Activated naive CD4-positive, alpha-beta T cell treated with anti-CD3 and anti-CD28 coated beads for 36 hours (primary cell): ENCODE results near the gene WFDC1. TPM values are rescaled to one million over a fixed set of nuclear protein-coding genes. Genes with fewer than 3 reads are reported as not detected.

ENCODE experiments used
- CTCF ChIA-PET: fragments of 350-600 bp; sonication (Branson Sonifier 250); formaldehyde crosslinking; loops from one replicate; lab custom pipeline; 2021; ENCODE audit warnings: antibody characterized with exemption; lab: Charles Lee
- DNase-seq: peaks from one replicate; pipeline ENCODE4 v3.0.0-alpha.2; 2020
- H3K27ac Mint-ChIP-seq: one replicate; pipeline ENCODE4 v1.8.0; 2021; ENCODE audit warnings: mild to moderate bottlenecking, mixed read lengths
- H3K27me3 Mint-ChIP-seq: one replicate; pipeline ENCODE4 v1.8.0; 2021; ENCODE audit warnings: low read depth, mixed read lengths
- H3K36me3 Mint-ChIP-seq: one replicate; pipeline ENCODE4 v1.8.0; 2021; ENCODE audit warnings: low read depth, mixed read lengths
- H3K4me1 Mint-ChIP-seq: one replicate; pipeline ENCODE4 v1.8.0; 2021; ENCODE audit warnings: low read depth, mixed read lengths
- H3K4me3 Mint-ChIP-seq: one replicate; pipeline ENCODE4 v1.8.0; 2021; ENCODE audit warnings: mild to moderate bottlenecking, moderate library complexity, mixed read lengths
- H3K9me3 Mint-ChIP-seq: one replicate; pipeline ENCODE4 v1.8.0; 2021; ENCODE audit warnings: mixed read lengths
- intact Hi-C: fragments of 100-400 bp; cut with micrococcal nuclease; formaldehyde crosslinking; loops from one replicate; pipeline ENCODE4 v1.15.1; 2023
- total RNA-seq, 2 experiments: library from RNA; stranded (reverse); gene quantifications; one replicate each; pipeline ENCODE4 v1.2.3, GENCODE V29; 2021

Gene WFDC1
- total RNA-seq, 2 experiments from 2014 or later = not detected

GRCh38 chr16:84366208-84366607, 71.5 kb downstream of the WFDC1 start:
- H3K4me1 Mint-ChIP-seq = peaks cover 16% of the 10 kb centered on the region
- H3K27me3 Mint-ChIP-seq = peaks cover 39% of the 10 kb centered on the region
- no peak for DNase-seq
- CTCF ChIA-PET = interaction anchor here (1.1 kb wide), 1 partner anchor 89 kb away, joined by 4 read pairs; no protein-coding TSS in a partner anchor
- H3K9me3 Mint-ChIP-seq = no peaks in the 10 kb centered on the region
- intact Hi-C loops = no loop called here
- no peaks in the 10 kb centered on the region for H3K36me3 Mint-ChIP-seq
- no peak overlapping the region for H3K27ac Mint-ChIP-seq
- no peak overlapping the region for H3K4me3 Mint-ChIP-seq

- Mint-ChIP-seq H3K27me3 (peaks cover 44% of the 10 kb centered on the region), H3K4me1 (peaks cover 16% of the 10 kb centered on the region)
- CTCF ChIA-PET = interaction anchor here (1.1 kb wide), 1 partner anchor 90 kb away, joined by 4 read pairs; no protein-coding TSS in a partner anchor
Observed at GRCh38 chr16:84367297-84367680, 72.6 kb downstream of the WFDC1 start.

GRCh38 chr16:84367750-84368307, 73.2 kb downstream of the WFDC1 start:
- intact Hi-C loops = no loop called here
- Mint-ChIP-seq H3K27me3 (peaks cover 44% of the 10 kb centered on the region), H3K9me3 (no peaks in the 10 kb centered on the region), H3K4me1 (peaks cover 16% of the 10 kb centered on the region), H3K27ac (no peak overlapping the region), H3K36me3 (no peaks in the 10 kb centered on the region), H3K4me3 (no peak overlapping the region)
- CTCF ChIA-PET = interaction anchor here (0.6 kb wide), 1 partner anchor 44 kb away, joined by 6 read pairs; no protein-coding TSS in a partner anchor
- DNase-seq = no peak

More at GRCh38 chr16:84367297-84367680, 72.6 kb downstream of the WFDC1 start:
- Mint-ChIP-seq H3K9me3 (no peaks in the 10 kb centered on the region), H3K36me3 (no peaks in the 10 kb centered on the region), H3K27ac (no peak overlapping the region), H3K4me3 (no peak overlapping the region)
- intact Hi-C loops = no loop called here
- no peak for DNase-seq

GRCh38 chr16:84368308-84368996, 73.8 kb downstream of the WFDC1 start, which contains the start of gene ATP2C2:
Gene ATP2C2, plus strand, starts transcription at chr16:84368538. Its CDS starts 78 bp downstream, at chr16:84368616.
- CTCF ChIA-PET = interaction anchor here (0.6 kb wide), 2 partner anchors 44 to 78 kb away, joined by 3 to 6 read pairs; no protein-coding TSS in a partner anchor
- Mint-ChIP-seq H3K4me3 (peak within 1 kb of the TSS; percentile 2), H3K4me1 (peaks cover 16% of the 10 kb centered on the region), H3K27me3 (peaks cover 45% of the 10 kb centered on the region), H3K27ac (no peak within 1 kb of the TSS), H3K9me3 (no peaks in the 10 kb centered on the region), H3K36me3 (no peaks in the 10 kb centered on the region)
- no peak for DNase-seq
- intact Hi-C loops = no loop called here

GRCh38 chr16:84369105-84369504, 74.4 kb downstream of the WFDC1 start:
- Mint-ChIP-seq H3K4me1 (peaks cover 16% of the 10 kb centered on the region), H3K27me3 (peaks cover 48% of the 10 kb centered on the region), H3K27ac (no peak overlapping the region), H3K36me3 (no peaks in the 10 kb centered on the region), H3K4me3 (no peak overlapping the region), H3K9me3 (no peaks in the 10 kb centered on the region)
- DNase-seq = no peak
- intact Hi-C loops = no loop called here
- CTCF ChIA-PET = interaction anchor here (0.6 kb wide), 1 partner anchor 78 kb away, joined by 3 read pairs; no protein-coding TSS in a partner anchor

- Mint-ChIP-seq H3K27me3 (peaks cover 48% of the 10 kb centered on the region), H3K36me3 (no peaks in the 10 kb centered on the region), H3K4me3 (no peak overlapping the region), H3K27ac (no peak overlapping the region), H3K4me1 (peaks cover 16% of the 10 kb centered on the region), H3K9me3 (no peaks in the 10 kb centered on the region)
- CTCF ChIA-PET = no interaction called here
- no peak for DNase-seq
- intact Hi-C loops = no loop called here
Observed at GRCh38 chr16:84369938-84370627, 75.4 kb downstream of the WFDC1 start.

- H3K27me3 Mint-ChIP-seq = peaks cover 45% of the 10 kb centered on the region
- H3K27ac Mint-ChIP-seq = no peak overlapping the region
- no peaks in the 10 kb centered on the region for H3K9me3 Mint-ChIP-seq
- H3K36me3 Mint-ChIP-seq = no peaks in the 10 kb centered on the region
- H3K4me1 Mint-ChIP-seq = peaks cover 16% of the 10 kb centered on the region
- no peak for DNase-seq
- no peak overlapping the region for H3K4me3 Mint-ChIP-seq
- intact Hi-C loops = no loop called here
- CTCF ChIA-PET = no interaction called here
Observed at GRCh38 chr16:84370723-84371552, 76.3 kb downstream of the WFDC1 start.

- CTCF ChIA-PET = no interaction called here
- Mint-ChIP-seq H3K9me3 (no peaks in the 10 kb centered on the region), H3K4me3 (no peak overlapping the region), H3K27ac (no peak overlapping the region), H3K36me3 (no peaks in the 10 kb centered on the region), H3K27me3 (peaks cover 45% of the 10 kb centered on the region), H3K4me1 (peaks cover 16% of the 10 kb centered on the region)
- intact Hi-C loops = no loop called here
- DNase-seq = no peak
Observed at GRCh38 chr16:84371553-84371865, 76.8 kb downstream of the WFDC1 start.

GRCh38 chr16:84373907-84374489, 79.3 kb downstream of the WFDC1 start:
- Mint-ChIP-seq H3K36me3 (no peaks in the 10 kb centered on the region), H3K4me1 (peaks cover 12% of the 10 kb centered on the region), H3K27me3 (peaks cover 26% of the 10 kb centered on the region), H3K4me3 (no peak overlapping the region), H3K9me3 (no peaks in the 10 kb centered on the region), H3K27ac (no peak overlapping the region)
- peak; percentile 22 for DNase-seq
- intact Hi-C loops = no loop called here
- CTCF ChIA-PET = no interaction called here

- intact Hi-C loops = no loop called here
- H3K27me3 Mint-ChIP-seq = peaks cover 8% of the 10 kb centered on the region
- H3K27ac Mint-ChIP-seq = no peak overlapping the region
- peaks cover 4% of the 10 kb centered on the region for H3K4me1 Mint-ChIP-seq
- H3K9me3 Mint-ChIP-seq = peaks cover 2% of the 10 kb centered on the region
- CTCF ChIA-PET = no interaction called here
- no peak for DNase-seq
- H3K4me3 Mint-ChIP-seq = no peak overlapping the region
- H3K36me3 Mint-ChIP-seq = no peaks in the 10 kb centered on the region
Observed at GRCh38 chr16:84378099-84378498, 83.4 kb downstream of the WFDC1 start.

- peaks cover 6% of the 10 kb centered on the region for H3K27me3 Mint-ChIP-seq
- peaks cover 2% of the 10 kb centered on the region for H3K9me3 Mint-ChIP-seq
Observed at GRCh38 chr16:84378567-84378966, 83.9 kb downstream of the WFDC1 start.

More at GRCh38 chr16:84378567-84378966, 83.9 kb downstream of the WFDC1 start:
- Mint-ChIP-seq H3K36me3 (no peaks in the 10 kb centered on the region), H3K27ac (no peak overlapping the region), H3K4me1 (peaks cover 4% of the 10 kb centered on the region), H3K4me3 (no peak overlapping the region)
- intact Hi-C loops = no loop called here
- CTCF ChIA-PET = no interaction called here
- DNase-seq = no peak
